ENCODE data around the gene ZBTB20.

- no peak for TF ChIP-seq CTCF (conservative IDR thresholded peaks at IDR 0.05)
- no peak for TF ChIP-seq EZH2 (IDR thresholded peaks at IDR 0.05; ENCODE audit: low read depth)
Measured at GRCh38 chr3:114308830-114309229, 838.3 kb downstream of the ZBTB20 start.

Data from PC-9 (cell line).